Fibroblast of villous mesenchyme (primary cell): Measurements from ENCODE around the gene MMP24. TPM values are rescaled to one million over a fixed set of nuclear protein-coding genes. Genes with fewer than 3 reads are reported as not detected.
"Not testable (repeated sequence)": the region's sequence is repeated elsewhere in the genome, so short reads cannot be mapped to it uniquely, and the experiment has no call there.

Experiments
- DNase-seq: peaks from one replicate; pipeline ENCODE4 v3.0.0-alpha.2; 2010; ENCODE audit warnings: low read depth
- H3K4me3 ChIP-seq: 2 replicates; pipeline ENCODE4 v1.5.1; 2011; ENCODE audit warnings: low read depth, mild to moderate bottlenecking, low read length
- CTCF ChIP-seq: IDR thresholded peaks from 2 replicates; pipeline ENCODE4 v1.5.1; 2012; ENCODE audit warnings: low read depth, mild to moderate bottlenecking, low read length; ENCODE audit not compliant: insufficient read depth
- total RNA-seq: library from RNA; depleted of rRNA; stranded (reverse); fragments of >200 nt; gene quantifications from 2 replicates; pipeline ENCODE4 v1.2.3, GENCODE V29; 2012

MMP24 gene
- total RNA-seq, 1 donor = 0.43 TPM

GRCh38 chr20:35190556-35190955 is 35.9 kb upstream of the MMP24 start:
- no peak for DNase-seq
- no peak for TF ChIP-seq CTCF
- no peak overlapping the region for H3K4me3 ChIP-seq

- DNase-seq = no peak
- H3K4me3 ChIP-seq = no peak overlapping the region
- no peak for TF ChIP-seq CTCF
Measured at GRCh38 chr20:35191419-35192117, 34.9 kb upstream of the MMP24 start.

GRCh38 chr20:35192118-35192872 is 34.2 kb upstream of the MMP24 start:
- DNase-seq = no peak
- no peak overlapping the region for H3K4me3 ChIP-seq
- TF ChIP-seq CTCF = no peak

- H3K4me3 ChIP-seq, DNase-seq: not testable (repeated sequence)
Measured at GRCh38 chr20:35193031-35193791, 33.3 kb upstream of the MMP24 start.

GRCh38 chr20:35196313-35196712 is 30.2 kb upstream of the MMP24 start:
- no peak for DNase-seq
- H3K4me3 ChIP-seq = no peak overlapping the region
- no peak for TF ChIP-seq CTCF

GRCh38 chr20:35199740-35200139 is 26.8 kb upstream of the MMP24 start:
- no peak overlapping the region for H3K4me3 ChIP-seq
- DNase-seq = peak; percentile 53

More at GRCh38 chr20:35199740-35200139, 26.8 kb upstream of the MMP24 start:
- no peak for TF ChIP-seq CTCF
